Measurements from ENCODE around the gene DGCR8.
A peak's percentile ranks its signal among the peaks of the same experiment; 100 is the strongest.

Gene DGCR8

GRCh38 chr22:20113551-20114310 is 33.7 kb downstream of the DGCR8 start:
- H4K20me1 ChIP-seq (ENCODE audit: insufficient read depth, low read length): peaks cover 5% of the 10 kb centered on the region; the same call in 1 of the 2 replicates
- no peak overlapping the region for H3K4me2 ChIP-seq (ENCODE audit: low read length)
- H2AFZ ChIP-seq (ENCODE audit: low read depth, low read length): no peak overlapping the region
- H3K27me3 ChIP-seq (ENCODE audit: low read depth, low read length): no peaks in the 10 kb centered on the region
- peaks cover 70% of the 10 kb centered on the region for H3K36me3 ChIP-seq (replicated peaks; ENCODE audit: low read depth, low read length)
- H3K27ac ChIP-seq (ENCODE audit: low read length): no peak overlapping the region
- no peak overlapping the region for H3K9ac ChIP-seq (ENCODE audit: low read length)
- H3K79me2 ChIP-seq (ENCODE audit: low read length): peaks cover 47% of the 10 kb centered on the region
- peaks cover 11% of the 10 kb centered on the region for H3K4me1 ChIP-seq (ENCODE audit: low read length)
- no peak overlapping the region for H3K4me3 ChIP-seq (ENCODE audit: low read length)
- TF ChIP-seq, protein P1, sequence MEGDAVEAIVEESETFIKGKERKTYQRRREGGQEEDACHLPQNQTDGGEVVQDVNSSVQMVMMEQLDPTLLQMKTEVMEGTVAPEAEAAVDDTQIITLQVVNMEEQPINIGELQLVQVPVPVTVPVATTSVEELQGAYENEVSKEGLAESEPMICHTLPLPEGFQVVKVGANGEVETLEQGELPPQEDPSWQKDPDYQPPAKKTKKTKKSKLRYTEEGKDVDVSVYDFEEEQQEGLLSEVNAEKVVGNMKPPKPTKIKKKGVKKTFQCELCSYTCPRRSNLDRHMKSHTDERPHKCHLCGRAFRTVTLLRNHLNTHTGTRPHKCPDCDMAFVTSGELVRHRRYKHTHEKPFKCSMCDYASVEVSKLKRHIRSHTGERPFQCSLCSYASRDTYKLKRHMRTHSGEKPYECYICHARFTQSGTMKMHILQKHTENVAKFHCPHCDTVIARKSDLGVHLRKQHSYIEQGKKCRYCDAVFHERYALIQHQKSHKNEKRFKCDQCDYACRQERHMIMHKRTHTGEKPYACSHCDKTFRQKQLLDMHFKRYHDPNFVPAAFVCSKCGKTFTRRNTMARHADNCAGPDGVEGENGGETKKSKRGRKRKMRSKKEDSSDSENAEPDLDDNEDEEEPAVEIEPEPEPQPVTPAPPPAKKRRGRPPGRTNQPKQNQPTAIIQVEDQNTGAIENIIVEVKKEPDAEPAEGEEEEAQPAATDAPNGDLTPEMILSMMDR (IDR thresholded peaks at IDR 0.05; ENCODE audit: low read depth, low read length): no peak
- TF ChIP-seq EZH2phosphoT487 (IDR thresholded peaks at IDR 0.05; ENCODE audit: low read depth): no peak
- no peaks in the 10 kb centered on the region for H3K9me3 ChIP-seq (ENCODE audit: insufficient read depth, low read length)

DNA sequence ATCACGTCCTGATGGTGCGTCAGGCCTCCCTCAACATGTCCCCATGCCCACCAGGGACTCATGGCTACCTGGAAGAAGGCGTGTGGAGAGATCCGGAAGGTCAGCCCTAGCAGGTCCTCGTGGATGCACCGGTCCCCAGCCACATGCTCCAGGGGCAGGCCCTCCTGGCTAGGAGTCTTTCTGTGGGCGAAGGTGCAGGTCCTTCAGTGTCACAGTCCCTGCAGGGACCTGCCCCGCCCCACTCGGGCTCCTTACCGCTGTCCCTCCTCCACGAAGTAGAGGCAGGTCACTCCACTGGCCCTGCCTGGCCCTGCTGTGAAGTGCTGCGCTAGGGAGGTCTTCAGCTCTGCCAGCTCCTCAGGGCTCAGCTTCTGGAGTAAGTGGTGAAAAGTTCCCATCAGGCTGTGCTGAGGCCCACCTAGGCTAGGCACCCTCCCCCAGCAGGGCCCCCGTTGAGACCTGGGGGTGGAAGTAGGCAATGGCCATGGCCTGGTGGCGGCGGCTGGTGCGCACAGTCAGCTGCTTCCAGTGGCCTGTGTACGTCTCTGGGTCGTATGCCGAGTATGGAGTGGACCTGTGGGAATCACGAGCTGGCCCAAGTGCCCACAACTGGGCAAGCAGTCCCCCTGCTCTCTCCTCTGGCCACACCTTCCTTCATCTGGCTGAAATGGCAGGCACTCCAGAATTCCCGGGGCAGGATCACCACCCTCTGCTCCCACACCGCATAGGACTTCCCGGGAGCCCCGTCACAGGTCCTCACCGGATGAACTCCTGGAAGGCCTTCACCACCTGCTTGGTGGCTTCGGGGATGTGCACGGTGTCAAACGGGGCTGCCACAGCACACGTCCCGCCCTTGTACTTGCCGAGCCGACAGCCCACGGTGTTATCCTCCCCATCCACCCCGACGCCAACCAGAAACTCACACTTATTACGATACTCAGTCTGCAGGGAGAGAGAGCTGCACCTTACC is 34.8 kb downstream of the DGCR8 start:
- H3K36me3 ChIP-seq (replicated peaks; ENCODE audit: low read depth, low read length): peaks cover 73% of the 10 kb centered on the region

DNA sequence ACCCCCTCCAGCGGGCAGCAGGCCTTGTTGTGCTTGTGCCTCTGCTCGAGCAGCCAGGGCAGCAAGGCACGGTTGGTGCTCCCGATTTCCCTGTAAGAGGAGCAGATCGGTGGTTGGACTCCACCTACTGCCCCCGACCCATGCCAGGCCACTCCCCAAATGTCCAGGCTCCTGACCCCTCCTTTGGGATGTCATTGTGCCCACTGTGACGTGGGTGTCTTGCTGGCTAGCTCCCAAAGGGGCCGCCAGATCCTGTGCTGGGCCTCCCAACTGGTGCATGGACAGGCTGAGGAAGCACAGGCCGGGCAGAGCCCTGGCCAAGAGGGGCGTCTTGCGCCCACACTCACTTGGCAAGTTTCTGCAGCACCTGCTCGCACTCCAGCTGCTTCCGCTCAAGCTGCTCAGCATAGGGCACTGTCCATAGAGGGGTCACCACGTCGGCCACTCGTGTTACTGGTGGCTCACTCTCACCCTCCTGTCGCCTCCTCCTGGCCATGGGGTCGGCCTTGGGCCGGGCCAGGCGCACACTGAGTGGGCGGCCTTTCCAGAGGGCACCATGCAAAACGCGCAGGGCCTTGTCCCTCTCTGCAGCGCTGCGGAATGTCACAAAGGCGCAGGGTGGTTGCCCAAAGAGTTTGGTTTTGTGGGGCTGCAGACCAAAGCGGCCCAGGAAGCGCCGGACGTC is 35.8 kb downstream of the DGCR8 start, which contains the start of gene RANBP1:
Gene RANBP1, plus strand, starts transcription at position 414 of the 685 bp plus-strand sequence. Its CDS starts 81 bp downstream, at position 495.
- Histone ChIP-seq H3K9me3 (ENCODE audit: insufficient read depth, low read length) (no peaks in the 10 kb centered on the region), H3K36me3 (replicated peaks; ENCODE audit: low read depth, low read length) (peaks cover 73% of the 10 kb centered on the region), H3K79me2 (ENCODE audit: low read length) (peaks cover 68% of the 10 kb centered on the region), H3K9ac (ENCODE audit: low read length) (peak within 1 kb of the TSS; percentile 94), H3K4me3 (ENCODE audit: low read length) (peak within 1 kb of the TSS; percentile 94), H2AFZ (ENCODE audit: low read depth, low read length) (0 out of 2 replicates have a peak within 1 kb of the TSS, but pooled peaks have one; percentile 43), H4K20me1 (ENCODE audit: insufficient read depth, low read length) (peaks cover 16% of the 10 kb centered on the region), H3K4me2 (ENCODE audit: low read length) (peak within 1 kb of the TSS; percentile 98), H3K27ac (ENCODE audit: low read length) (peak within 1 kb of the TSS; percentile 68), H3K27me3 (ENCODE audit: low read depth, low read length) (no peaks in the 10 kb centered on the region), H3K4me1 (ENCODE audit: low read length) (peaks cover 18% of the 10 kb centered on the region)
- no peak for TF ChIP-seq EZH2phosphoT487 (IDR thresholded peaks at IDR 0.05; ENCODE audit: low read depth)
- TF ChIP-seq, protein P1 (IDR thresholded peaks at IDR 0.05; ENCODE audit: low read depth, low read length): no peak

More for the DNA sequence above, 34.8 kb downstream of the DGCR8 start:
- Histone ChIP-seq H3K9me3 (ENCODE audit: insufficient read depth, low read length) (no peaks in the 10 kb centered on the region), H3K4me1 (ENCODE audit: low read length) (peaks cover 18% of the 10 kb centered on the region), H3K4me3 (ENCODE audit: low read length) (peak overlapping the region; percentile 94; the same call in 1 of the 2 replicates), H3K79me2 (ENCODE audit: low read length) (peaks cover 58% of the 10 kb centered on the region), H3K27me3 (ENCODE audit: low read depth, low read length) (no peaks in the 10 kb centered on the region), H3K27ac (ENCODE audit: low read length) (no peak overlapping the region), H3K9ac (ENCODE audit: low read length) (no peak overlapping the region), H3K4me2 (ENCODE audit: low read length) (peak overlapping the region; percentile 98), H2AFZ (ENCODE audit: low read depth, low read length) (no peak overlapping the region), H4K20me1 (ENCODE audit: insufficient read depth, low read length) (peaks cover 10% of the 10 kb centered on the region; the same call in 1 of the 2 replicates)
- TF ChIP-seq, protein P1 (IDR thresholded peaks at IDR 0.05; ENCODE audit: low read depth, low read length): no peak
- no peak for TF ChIP-seq EZH2phosphoT487 (IDR thresholded peaks at IDR 0.05; ENCODE audit: low read depth)

Measured in OCI-LY3 (cell line).